Coronary artery (tissue), 2 donors: Measurements from ENCODE around the gene NUP37.

Experiments used
- DNase-seq: peaks from one replicate; pipeline ENCODE4 v3.0.0-alpha.2; 2017; ENCODE audit warnings: low spot score
- H3K27ac ChIP-seq, 2 donors: fragments of 200-600 bp; sonication (generic); one replicate each; pipeline ENCODE4 v1.5.1; 2016 to 2019
- H3K4me3 ChIP-seq: fragments of 200-600 bp; sonication (generic); 2 replicates; pipeline ENCODE4 v1.5.1; 2016; ENCODE audit warnings: mild to moderate bottlenecking, moderate library complexity
- CTCF ChIP-seq: fragments of 200-600 bp; sonication (generic); IDR thresholded peaks from one replicate; pipeline ENCODE4 v1.5.1; 2019; ENCODE audit warnings: antibody characterized with exemption

The NUP37 gene

GRCh38 chr12:102043928-102044327, 76.0 kb downstream of the NUP37 start:
- TF ChIP-seq CTCF, result no peak
- no peak overlapping the region for H3K4me3 ChIP-seq
- no peak for DNase-seq
- no peak overlapping the region for H3K27ac ChIP-seq

GRCh38 chr12:102033991-102034745, 85.7 kb downstream of the NUP37 start:
- no peak for TF ChIP-seq CTCF
- Histone ChIP-seq H3K4me3 (no peak overlapping the region), H3K27ac (no peak overlapping the region)
- no peak for DNase-seq

- H3K27ac ChIP-seq, result no peak overlapping the region
- no peak overlapping the region for H3K4me3 ChIP-seq
- TF ChIP-seq CTCF, result no peak
- no peak for DNase-seq
Observed at GRCh38 chr12:102031852-102032251, 88.1 kb downstream of the NUP37 start.

- no peak for TF ChIP-seq CTCF
- H3K4me3 ChIP-seq, result no peak overlapping the region
- no peak for DNase-seq
- peak overlapping the region in 1 of 2 donors; percentile 15 for H3K27ac ChIP-seq
Observed at GRCh38 chr12:102029141-102029540, 90.8 kb downstream of the NUP37 start.

- TF ChIP-seq CTCF, result no peak
- Histone ChIP-seq H3K4me3 (no peak overlapping the region), H3K27ac (no peak overlapping the region)
- DNase-seq, result no peak
Observed at GRCh38 chr12:102026728-102027127, 93.2 kb downstream of the NUP37 start.

GRCh38 chr12:102024765-102025164, 95.1 kb downstream of the NUP37 start:
- no peak for TF ChIP-seq CTCF
- Histone ChIP-seq H3K4me3 (no peak overlapping the region), H3K27ac (no peak overlapping the region)
- no peak for DNase-seq

GRCh38 chr12:102023343-102023930, 96.5 kb downstream of the NUP37 start:
- Histone ChIP-seq H3K4me3 (no peak overlapping the region), H3K27ac (no peak overlapping the region)
- DNase-seq, result no peak
- TF ChIP-seq CTCF, result no peak
